K562 (cell line): Measurements from ENCODE around the gene ST6GALNAC2. TPM values are rescaled to one million over a fixed set of nuclear protein-coding genes. Genes with fewer than 3 reads are reported as not detected.

Experiments used
- ATAC-seq: fragments of 200-7000 bp; cut with Tn5 transposase; 3 replicates; pipeline ENCODE4 v1.9.1; 2020; ENCODE audit warnings: moderate library complexity
- BruUV-seq: library from RNA; stranded (reverse); fragments of 400-500 nt; replicated peaks from 2 replicates; lab custom pipeline; 2021; lab: Mats Ljungman, UMichigan
- CTCF ChIA-PET: fragments of 300-600 bp; formaldehyde crosslinking; extraction: SDS; loops from one replicate; lab custom pipeline; 2021; ENCODE audit warnings: low intra/inter-chr PET ratio; lab: Yijun Ruan, JAX
- POLR2A ChIA-PET: fragments of 300-600, 350-650 bp; sonication (Branson Sonifier 250); formaldehyde crosslinking; extraction: SDS; loops from one replicate; lab custom pipeline; 2021; ENCODE audit warnings: antibody characterized with exemption, inconsistent platforms; lab: Yijun Ruan, JAX
- DNase-seq, 4 experiments: peaks; one replicate each; pipeline versions ENCODE4 v3.0.0 to v3.0.0-alpha.2; 2011 to 2018; ENCODE audit warnings: low spot score in 3 of 4, mixed read lengths in 3 of 4; ENCODE audit errors: extremely low read depth in 1 of 4
- FAIRE-seq: peaks from 2 replicates; lab custom pipeline; 2011; peaks lifted over from hg19 to GRCh38; lab: Jason Lieb, UNC
- H2AFZ ChIP-seq: 2 replicates; pipeline ENCODE4 v1.6.0; 2011; ENCODE audit warnings: low read depth, low read length, control low read depth, inconsistent platforms
- H3K27ac ChIP-seq: fragments of 200-600 bp; 3 replicates; pipeline ENCODE4 v1.8.0; 2011; ENCODE audit warnings: low read depth, mild to moderate bottlenecking, control low read depth, inconsistent platforms, low read length, moderate library complexity, mixed read lengths; ENCODE audit errors: extremely low read depth
- H3K27me3 ChIP-seq, 2 experiments: fragments of 300-600 bp in 1 of 2; 2 replicates in 1 of 2; 3 replicates in 1 of 2; pipeline versions ENCODE4 v1.6.0 to v1.8.0; 2011; ENCODE audit warnings: inconsistent platforms in 2 of 2, low read length in 2 of 2, mild to moderate bottlenecking in 1 of 2, mixed read lengths in 1 of 2, moderate library complexity in 1 of 2; ENCODE audit not compliant: control insufficient read depth in 2 of 2, insufficient read depth in 2 of 2
- H3K36me3 ChIP-seq: fragments of 300-600 bp; 3 replicates; pipeline ENCODE4 v1.8.0; 2011; ENCODE audit warnings: mild to moderate bottlenecking, low read length, inconsistent platforms; ENCODE audit not compliant: control insufficient read depth, insufficient read depth
- H3K4me1 ChIP-seq, 2 experiments: fragments of 200-600 bp in 1 of 2; replicated peaks in 1 of 2; 2 replicates in 1 of 2; 3 replicates in 1 of 2; pipeline versions ENCODE4 v1.5.1 to v1.8.0; 2011; ENCODE audit warnings: inconsistent platforms in 2 of 2, low read length in 2 of 2, mild to moderate bottlenecking in 1 of 2, mixed read lengths in 1 of 2, moderate library complexity in 1 of 2; ENCODE audit not compliant: control insufficient read depth in 2 of 2, insufficient read depth in 2 of 2
- H3K4me2 ChIP-seq: 2 replicates; pipeline ENCODE4 v1.6.1; 2011; ENCODE audit warnings: low read length, control low read depth, inconsistent platforms, mixed read lengths; ENCODE audit not compliant: insufficient read depth
- H3K4me3 ChIP-seq: fragments of 200-600 bp; sonication (generic), shearing (Covaris generic); 2 replicates; pipeline ENCODE4 v1.5.1; 2016; ENCODE audit warnings: control low read depth, inconsistent platforms
- H3K79me2 ChIP-seq: fragments of 200-600 bp; 3 replicates; pipeline ENCODE4 v1.8.0; 2011; ENCODE audit warnings: low read length, inconsistent platforms; ENCODE audit not compliant: control insufficient read depth, insufficient read depth
- H3K9ac ChIP-seq, 2 experiments: 2 replicates each; pipeline versions ENCODE4 v1.6.0 to v1.6.1; 2011; ENCODE audit warnings: low read depth in 2 of 2, low read length in 2 of 2, control low read depth in 1 of 2, inconsistent platforms in 1 of 2, mild to moderate bottlenecking in 1 of 2, mixed read lengths in 1 of 2; ENCODE audit not compliant: insufficient read depth in 1 of 2
- H3K9me1 ChIP-seq: one replicate; pipeline ENCODE4 v1.6.0; 2011; ENCODE audit warnings: inconsistent platforms, mild to moderate bottlenecking, low read length, moderate library complexity; ENCODE audit not compliant: control insufficient read depth, insufficient read depth
- H3K9me3 ChIP-seq: replicated peaks from 2 replicates; pipeline ENCODE4 v1.5.1; 2011; ENCODE audit warnings: low read depth, low read length, inconsistent platforms; ENCODE audit not compliant: control insufficient read depth, insufficient read depth
- H4K20me1 ChIP-seq: replicated peaks from 2 replicates; pipeline ENCODE4 v1.6.1; 2011; ENCODE audit warnings: low read length, inconsistent platforms, mixed read lengths; ENCODE audit not compliant: control insufficient read depth, insufficient read depth
- CSDE1 ChIP-seq, 2 experiments: fragments of 450-650 bp; IDR thresholded peaks; 2 replicates each; pipeline ENCODE4 v1.6.1; 2016; ENCODE audit warnings: mild to moderate bottlenecking in 1 of 2
- DACH1 ChIP-seq: fragments of 450-650 bp; IDR thresholded peaks from 2 replicates; pipeline ENCODE4 v1.6.1; 2018; ENCODE audit not compliant: partially characterized antibody
- ERF ChIP-seq: fragments of 450-650 bp; formaldehyde crosslinking; IDR thresholded peaks from 2 replicates; pipeline ENCODE4 v1.4.0; 2020; ENCODE audit warnings: mild to moderate bottlenecking, mixed read lengths
- ETV1 ChIP-seq: fragments of 450-650 bp; conservative IDR thresholded peaks from 2 replicates; pipeline ENCODE4 v1.6.1; 2016; ENCODE audit warnings: missing genetic modification characterization, control low read depth, low read depth, missing compliant biosample characterization
- FOXA3 ChIP-seq, 2 experiments: fragments of 450-650 bp in 1 of 2; sonication (generic) in 1 of 2; formaldehyde crosslinking; IDR thresholded peaks in 1 of 2; conservative IDR thresholded peaks in 1 of 2; 2 replicates each; pipeline versions ENCODE4 v1.4.0 to v1.8.0; 2020 to 2022; ENCODE audit warnings: mild to moderate bottlenecking in 2 of 2, missing genetic modification reagents in 1 of 2
- GABPB2 ChIP-seq: fragments of 250-450 bp; sonication (Bioruptor Pico); conservative IDR thresholded peaks from 2 replicates; pipeline ENCODE4 v1.5.1; 2021; ENCODE audit warnings: mild to moderate bottlenecking
- ILF3 ChIP-seq: fragments of 450-650 bp; IDR thresholded peaks from 2 replicates; pipeline ENCODE4 v1.6.1; 2018; ENCODE audit warnings: antibody characterized with exemption, mild to moderate bottlenecking, moderate library complexity, borderline replicate concordance
- KAT8 ChIP-seq: fragments of 450-650 bp; IDR thresholded peaks from 2 replicates; pipeline ENCODE4 v1.6.1; 2016; ENCODE audit warnings: low read depth, mild to moderate bottlenecking
- MEF2D ChIP-seq: conservative IDR thresholded peaks from 2 replicates; pipeline ENCODE4 v1.6.1; 2016; ENCODE audit warnings: low read depth, missing genetic modification characterization, missing compliant biosample characterization
- NEUROD1 ChIP-seq: fragments of 150-350 bp; IDR thresholded peaks from 2 replicates; pipeline ENCODE4 v1.6.1; 2014; ENCODE audit warnings: borderline replicate concordance, low read length, low read depth; ENCODE audit not compliant: partially characterized antibody
- NR2C1 ChIP-seq, 2 experiments: fragments of 450-650 bp; IDR thresholded peaks; 2 replicates each; pipeline ENCODE4 v1.6.1; 2017; ENCODE audit warnings: mild to moderate bottlenecking in 2 of 2, antibody characterized with exemption in 1 of 2, inconsistent platforms in 1 of 2, missing compliant biosample characterization in 1 of 2, missing genetic modification characterization in 1 of 2
- POLR3G ChIP-seq: IDR thresholded peaks from 2 replicates; pipeline ENCODE4 v1.6.1; 2011; ENCODE audit not compliant: insufficient read length, insufficient replicate concordance; ENCODE audit errors: extremely low read depth
- POU5F1 ChIP-seq: fragments of 150-350 bp; IDR thresholded peaks from 2 replicates; pipeline ENCODE4 v1.6.1; 2014; ENCODE audit warnings: borderline replicate concordance, low read length, low read depth, mild to moderate bottlenecking; ENCODE audit not compliant: partially characterized antibody
- PTBP1 ChIP-seq: fragments of 200-400 bp; formaldehyde crosslinking; IDR thresholded peaks from 2 replicates; pipeline ENCODE4 v1.6.1; 2017; ENCODE audit warnings: low read depth, low read length
- RFX1 ChIP-seq: fragments of 450-650 bp; IDR thresholded peaks from 2 replicates; pipeline ENCODE4 v1.6.1; 2016; ENCODE audit warnings: mild to moderate bottlenecking, moderate library complexity
- STAG1 ChIP-seq: sonication (generic); formaldehyde crosslinking; IDR thresholded peaks from 2 replicates; pipeline ENCODE4 v1.5.0; 2020; ENCODE audit warnings: missing genetic modification reagents, borderline replicate concordance
- ZNF146 ChIP-seq: IDR thresholded peaks from one replicate; pipeline ENCODE4 v1.6.1; 2018; ENCODE audit warnings: missing compliant biosample characterization; ENCODE audit not compliant: unreplicated experiment
- ZNF764 ChIP-seq: fragments of 250-450 bp; sonication (Bioruptor Pico); IDR thresholded peaks from 2 replicates; pipeline ENCODE4 v1.4.0; 2020; ENCODE audit warnings: low read depth, mild to moderate bottlenecking, moderate library complexity
- WGBS: fragments of 100-300 bp; shearing (Covaris generic); methylation state at CpG from one replicate; pipeline ENCODE4 v1.1.6; 2016; ENCODE audit warnings: low coverage, mixed read lengths; ENCODE audit not compliant: insufficient coverage; ENCODE audit errors: missing lambda C conversion rate; 5-methylcytosine and 5-hydroxymethylcytosine counted together
- in situ Hi-C: fragments of 300-500 bp; cut with MboI; formaldehyde crosslinking; loops from 4 replicates; pipeline ENCODE4 v1.15.0; 2018; ENCODE audit warnings: inconsistent platforms, mixed read lengths
- intact Hi-C: fragments of 100-400 bp; cut with micrococcal nuclease; formaldehyde crosslinking; loops from 2 replicates; pipeline ENCODE4 v1.14.2; 2022
- polyA plus RNA-seq, 8 experiments: library from polyadenylated mRNA; depleted of rRNA in 4 of 8; stranded (reverse) in 5 of 8; unstranded in 3 of 8; fragments of >200 nt; fragmentation: Nextera tagmentation in 2 of 8; fragmentation: Illumina TruSeq in 1 of 8; extraction: Ambion mirVana in 2 of 8; extraction: Trizol in 1 of 8; gene quantifications; 2 replicates each; pipeline versions ENCODE4 v1.2.1 to v1.2.3, GENCODE V29; 2011 to 2014; ENCODE audit warnings: inconsistent platforms in 1 of 8, missing spikeins in 1 of 8
- total RNA-seq, 7 experiments: library from RNA; depleted of rRNA in 6 of 7; stranded (reverse); fragments of >200 nt in 6 of 7; fragmentation: Illumina TruSeq in 2 of 7; extraction: Trizol in 2 of 7; gene quantifications; 2 replicates each; pipeline versions ENCODE4 v1.2.1 to v1.2.3, GENCODE V29; 2011 to 2021; ENCODE audit warnings: low replicate concordance in 1 of 7
- TF ChIP-seq, protein P1 (sequence below): fragments of 450-650 bp; IDR thresholded peaks from 2 replicates; pipeline ENCODE4 v1.6.1; 2016
- TF ChIP-seq, protein P2 (sequence below): fragments of 450-650 bp; conservative IDR thresholded peaks from 2 replicates; pipeline ENCODE4 v1.6.1; 2016; ENCODE audit warnings: missing genetic modification characterization, low read depth, mild to moderate bottlenecking, missing compliant biosample characterization, moderate library complexity

The ST6GALNAC2 gene
- total and polyA plus RNA-seq, 9 of the 15 experiments (the other 6 are each of a cell fraction or from before 2014, with no cell fraction given) = 0.18 TPM; not detected in 8

DNA sequence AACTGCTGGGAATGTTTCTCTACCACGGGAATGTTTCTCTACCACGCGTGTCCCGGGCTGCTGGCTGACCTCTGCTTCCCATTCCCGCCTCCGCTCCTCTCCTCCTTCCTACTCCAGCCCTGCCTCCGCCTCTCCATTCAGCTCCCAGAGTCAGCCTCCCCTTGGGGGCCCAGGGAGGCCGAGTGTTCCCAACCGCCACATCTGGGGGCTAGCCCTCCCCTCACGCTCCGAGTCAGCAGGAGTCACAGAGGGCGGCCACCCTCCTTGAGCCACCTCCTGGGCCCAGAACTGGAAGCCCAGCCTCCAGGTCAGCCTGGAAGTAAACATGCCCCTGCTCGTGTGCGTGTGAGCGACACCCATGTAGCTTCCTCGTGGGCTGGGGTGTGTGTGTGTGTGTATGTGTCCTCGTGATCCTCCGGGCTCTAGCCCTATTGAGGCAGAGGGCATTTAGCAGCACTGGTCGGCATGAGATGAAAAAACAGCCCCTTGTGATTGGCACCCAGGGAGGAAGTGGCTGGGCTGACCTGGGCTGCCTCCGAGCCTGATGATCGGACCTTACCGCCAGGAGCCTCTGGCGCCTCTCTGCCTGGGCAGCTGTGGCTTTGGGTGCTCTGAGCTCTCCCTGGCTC lies 55.5 kb downstream of the ST6GALNAC2 start:
- Histone ChIP-seq H4K20me1 (no peaks in the 10 kb centered on the region), H3K4me2 (peak overlapping the region; percentile 71; the same call in 1 of the 2 replicates), H3K36me3 (no peaks in the 10 kb centered on the region; the same call in 2 of the 3 replicates), H3K9me1 (no peaks in the 10 kb centered on the region), H3K9me3 (no peaks in the 10 kb centered on the region), H3K9ac (peak overlapping the region; percentile 68 to 90; a peak in 3 of 4 replicates), H2AFZ (peak overlapping the region; percentile 97), H3K4me3 (no peak overlapping the region), H3K27ac (peak overlapping the region; percentile 89), H3K4me1 (peaks cover 30 to 55% of the 10 kb centered on the region in 2 experiments), H3K27me3 (no peaks in the 10 kb centered on the region), H3K79me2 (no peaks in the 10 kb centered on the region)
- POLR2A ChIA-PET = interaction anchor here (0.6 to 1.5 kb wide), 4 partner anchors 9 to 189 kb away, joined by 3 to 7 read pairs (median 4); no protein-coding TSS in a partner anchor
- in situ Hi-C loops (no loop called here), intact Hi-C loops (no loop called here)
- 64% methylated on average over 17 of the region's 23 CpGs for WGBS
- BruUV-seq = no TSS peak
- DNase-seq = peak in 3 of 4 experiments; percentile 42 to 51 (median 49)
- peak; percentile 62 for FAIRE-seq
- ATAC-seq = peak; percentile 12
- CTCF ChIA-PET = no interaction called here
- TF ChIP-seq KAT8 (no peak), ILF3 (no peak), NR2C1 (IDR thresholded peaks at IDR 0.05) (no peak), NR2C1 (tag; IDR thresholded peaks at IDR 0.05) (0 out of 2 replicates have a peak, but pooled peaks have one; percentile 10), POLR3G (no peak), POU5F1 (no peak), DACH1 (no peak), FOXA3 (CRISPR knock-in tag; conservative IDR thresholded peaks at IDR 0.05 in 1 of 2, IDR thresholded peaks at IDR 0.05 in 1 of 2) (no peak), GABPB2 (no peak), STAG1 (CRISPR knock-in tag) (no peak), ERF (CRISPR knock-in tag) (no peak), ZNF146 (CRISPR knock-in tag) (peak; percentile 5), NEUROD1 (no peak), PTBP1 (no peak), ETV1 (no peak), MEF2D (no peak), CSDE1 (IDR thresholded peaks at IDR 0.05) (no peak), ZNF764 (CRISPR knock-in tag) (no peak), RFX1 (no peak)
- TF ChIP-seq, protein P1, sequence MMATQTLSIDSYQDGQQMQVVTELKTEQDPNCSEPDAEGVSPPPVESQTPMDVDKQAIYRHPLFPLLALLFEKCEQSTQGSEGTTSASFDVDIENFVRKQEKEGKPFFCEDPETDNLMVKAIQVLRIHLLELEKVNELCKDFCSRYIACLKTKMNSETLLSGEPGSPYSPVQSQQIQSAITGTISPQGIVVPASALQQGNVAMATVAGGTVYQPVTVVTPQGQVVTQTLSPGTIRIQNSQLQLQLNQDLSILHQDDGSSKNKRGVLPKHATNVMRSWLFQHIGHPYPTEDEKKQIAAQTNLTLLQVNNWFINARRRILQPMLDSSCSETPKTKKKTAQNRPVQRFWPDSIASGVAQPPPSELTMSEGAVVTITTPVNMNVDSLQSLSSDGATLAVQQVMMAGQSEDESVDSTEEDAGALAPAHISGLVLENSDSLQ = peak; percentile 48
- TF ChIP-seq, protein P2, sequence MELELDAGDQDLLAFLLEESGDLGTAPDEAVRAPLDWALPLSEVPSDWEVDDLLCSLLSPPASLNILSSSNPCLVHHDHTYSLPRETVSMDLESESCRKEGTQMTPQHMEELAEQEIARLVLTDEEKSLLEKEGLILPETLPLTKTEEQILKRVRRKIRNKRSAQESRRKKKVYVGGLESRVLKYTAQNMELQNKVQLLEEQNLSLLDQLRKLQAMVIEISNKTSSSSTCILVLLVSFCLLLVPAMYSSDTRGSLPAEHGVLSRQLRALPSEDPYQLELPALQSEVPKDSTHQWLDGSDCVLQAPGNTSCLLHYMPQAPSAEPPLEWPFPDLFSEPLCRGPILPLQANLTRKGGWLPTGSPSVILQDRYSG (tag) = no peak
